ENCODE measurements around the gene ATG101. TPM values are rescaled to one million over a fixed set of nuclear protein-coding genes. Genes with fewer than 3 reads are reported as not detected.

The ATG101 gene
- 10 to 100 TPM; 28.5 to 46.8 TPM for total RNA-seq

- Mint-ChIP-seq H3K9me3 (no peaks in the 10 kb centered on the region), H3K36me3 (peaks cover 27 to 32% of the 10 kb centered on the region in 2 donors), H3K27ac (peak within 1 kb of the TSS; percentile 97 to 99)
- peak; percentile 94 to 95 for ATAC-seq
- DNase-seq (ENCODE audit: low spot score in 2 of 2), result peak; percentile 83 to 92
Measured at GRCh38 chr12:52069327-52070184, at the start of gene ATG101. Gene ATG101, plus strand, starts transcription at chr12:52069978. Its CDS starts 3,673 bp downstream, at chr12:52073651.

- ATAC-seq (peak in 1 of 2 donors; percentile 22), DNase-seq (ENCODE audit: low spot score in 2 of 2) (peak in 1 of 2 donors; percentile 73)
- Mint-ChIP-seq H3K27ac (no peak overlapping the region), H3K36me3 (no peaks in the 10 kb centered on the region), H3K9me3 (no peaks in the 10 kb centered on the region)
Measured at GRCh38 chr12:52020539-52021336, 49.0 kb upstream of the ATG101 start.

GRCh38 chr12:52022841-52023181 is 47.0 kb upstream of the ATG101 start:
- peak overlapping the region; percentile 16 to 89 for H3K27ac Mint-ChIP-seq
- no peaks in the 10 kb centered on the region for H3K36me3 Mint-ChIP-seq
- no peaks in the 10 kb centered on the region for H3K9me3 Mint-ChIP-seq
- DNase-seq (ENCODE audit: low spot score in 2 of 2) (peak; percentile 44 to 65), ATAC-seq (peak; percentile 7)

GRCh38 chr12:52023182-52023975 is 46.4 kb upstream of the ATG101 start:
- Mint-ChIP-seq H3K9me3 (no peaks in the 10 kb centered on the region), H3K27ac (peak overlapping the region; percentile 89 to 96), H3K36me3 (no peaks in the 10 kb centered on the region)
- DNase-seq (ENCODE audit: low spot score in 2 of 2) (peak; percentile 92 to 98), ATAC-seq (peak; percentile 63 to 70)

GRCh38 chr12:52023976-52024688 is 45.6 kb upstream of the ATG101 start:
- DNase-seq (ENCODE audit: low spot score in 2 of 2) (no peak), ATAC-seq (peak; percentile 19 to 31)
- Mint-ChIP-seq H3K9me3 (no peaks in the 10 kb centered on the region), H3K27ac (peak overlapping the region; percentile 89 to 96), H3K36me3 (no peaks in the 10 kb centered on the region)

GRCh38 chr12:52024845-52025230 is 44.9 kb upstream of the ATG101 start:
- DNase-seq (ENCODE audit: low spot score in 2 of 2) (peak; percentile 65 to 83), ATAC-seq (peak; percentile 59 to 65)
- Mint-ChIP-seq H3K36me3 (no peaks in the 10 kb centered on the region), H3K27ac (peak overlapping the region; percentile 89 to 96), H3K9me3 (no peaks in the 10 kb centered on the region)

- ATAC-seq (no peak), DNase-seq (ENCODE audit: low spot score in 2 of 2) (no peak)
- Mint-ChIP-seq H3K27ac (no peak overlapping the region), H3K9me3 (no peaks in the 10 kb centered on the region), H3K36me3 (no peaks in the 10 kb centered on the region)
Measured at GRCh38 chr12:52026263-52026662, 43.5 kb upstream of the ATG101 start.

- Mint-ChIP-seq H3K27ac (no peak overlapping the region), H3K36me3 (no peaks in the 10 kb centered on the region), H3K9me3 (no peaks in the 10 kb centered on the region)
- ATAC-seq (no peak), DNase-seq (ENCODE audit: low spot score in 2 of 2) (no peak)
Measured at GRCh38 chr12:52027085-52027843, 42.5 kb upstream of the ATG101 start.

GRCh38 chr12:52029685-52030084 is 40.1 kb upstream of the ATG101 start:
- Mint-ChIP-seq H3K36me3 (no peaks in the 10 kb centered on the region), H3K9me3 (no peaks in the 10 kb centered on the region), H3K27ac (no peak overlapping the region)
- no peak for ATAC-seq
- DNase-seq (ENCODE audit: low spot score in 2 of 2), result no peak

GRCh38 chr12:52032446-52032803 is 37.4 kb upstream of the ATG101 start:
- Mint-ChIP-seq H3K9me3 (no peaks in the 10 kb centered on the region), H3K27ac (peak overlapping the region in 1 of 2 donors; percentile 74), H3K36me3 (no peaks in the 10 kb centered on the region)
- ATAC-seq (no peak), DNase-seq (ENCODE audit: low spot score in 2 of 2) (no peak)

GRCh38 chr12:52032804-52033445 is 36.9 kb upstream of the ATG101 start:
- peak overlapping the region; percentile 74 to 89 for H3K27ac Mint-ChIP-seq
- no peaks in the 10 kb centered on the region for H3K9me3 Mint-ChIP-seq

GRCh38 chr12:52033446-52034140 is 36.2 kb upstream of the ATG101 start:
- Mint-ChIP-seq H3K27ac (peak overlapping the region; percentile 74 to 89), H3K9me3 (no peaks in the 10 kb centered on the region), H3K36me3 (no peaks in the 10 kb centered on the region)
- ATAC-seq, result no peak
- no peak for DNase-seq (ENCODE audit: low spot score in 2 of 2)

More at GRCh38 chr12:52032804-52033445, 36.9 kb upstream of the ATG101 start:
- H3K36me3 Mint-ChIP-seq, result no peaks in the 10 kb centered on the region
- DNase-seq (ENCODE audit: low spot score in 2 of 2) (peak; percentile 85 to 92), ATAC-seq (peak; percentile 97)

- DNase-seq (ENCODE audit: low spot score in 2 of 2), result no peak
- H3K36me3 Mint-ChIP-seq, result no peaks in the 10 kb centered on the region
- ATAC-seq, result no peak
- H3K9me3 Mint-ChIP-seq, result no peaks in the 10 kb centered on the region
- H3K27ac Mint-ChIP-seq, result no peak overlapping the region
Measured at GRCh38 chr12:52035190-52035589, 34.6 kb upstream of the ATG101 start.

- no peaks in the 10 kb centered on the region for H3K36me3 Mint-ChIP-seq
- no peaks in the 10 kb centered on the region for H3K9me3 Mint-ChIP-seq
- H3K27ac Mint-ChIP-seq, result peak overlapping the region in 1 of 2 donors; percentile 22
- ATAC-seq (no peak), DNase-seq (ENCODE audit: low spot score in 2 of 2) (no peak)
Measured at GRCh38 chr12:52035926-52036325, 33.9 kb upstream of the ATG101 start.
